ENCODE measurements around the gene UGGT2. TPM values are rescaled to one million over a fixed set of nuclear protein-coding genes. Genes with fewer than 3 reads are reported as not detected.
A peak's percentile ranks its signal among the peaks of the same experiment; 100 is the strongest.

The UGGT2 gene, protein sequence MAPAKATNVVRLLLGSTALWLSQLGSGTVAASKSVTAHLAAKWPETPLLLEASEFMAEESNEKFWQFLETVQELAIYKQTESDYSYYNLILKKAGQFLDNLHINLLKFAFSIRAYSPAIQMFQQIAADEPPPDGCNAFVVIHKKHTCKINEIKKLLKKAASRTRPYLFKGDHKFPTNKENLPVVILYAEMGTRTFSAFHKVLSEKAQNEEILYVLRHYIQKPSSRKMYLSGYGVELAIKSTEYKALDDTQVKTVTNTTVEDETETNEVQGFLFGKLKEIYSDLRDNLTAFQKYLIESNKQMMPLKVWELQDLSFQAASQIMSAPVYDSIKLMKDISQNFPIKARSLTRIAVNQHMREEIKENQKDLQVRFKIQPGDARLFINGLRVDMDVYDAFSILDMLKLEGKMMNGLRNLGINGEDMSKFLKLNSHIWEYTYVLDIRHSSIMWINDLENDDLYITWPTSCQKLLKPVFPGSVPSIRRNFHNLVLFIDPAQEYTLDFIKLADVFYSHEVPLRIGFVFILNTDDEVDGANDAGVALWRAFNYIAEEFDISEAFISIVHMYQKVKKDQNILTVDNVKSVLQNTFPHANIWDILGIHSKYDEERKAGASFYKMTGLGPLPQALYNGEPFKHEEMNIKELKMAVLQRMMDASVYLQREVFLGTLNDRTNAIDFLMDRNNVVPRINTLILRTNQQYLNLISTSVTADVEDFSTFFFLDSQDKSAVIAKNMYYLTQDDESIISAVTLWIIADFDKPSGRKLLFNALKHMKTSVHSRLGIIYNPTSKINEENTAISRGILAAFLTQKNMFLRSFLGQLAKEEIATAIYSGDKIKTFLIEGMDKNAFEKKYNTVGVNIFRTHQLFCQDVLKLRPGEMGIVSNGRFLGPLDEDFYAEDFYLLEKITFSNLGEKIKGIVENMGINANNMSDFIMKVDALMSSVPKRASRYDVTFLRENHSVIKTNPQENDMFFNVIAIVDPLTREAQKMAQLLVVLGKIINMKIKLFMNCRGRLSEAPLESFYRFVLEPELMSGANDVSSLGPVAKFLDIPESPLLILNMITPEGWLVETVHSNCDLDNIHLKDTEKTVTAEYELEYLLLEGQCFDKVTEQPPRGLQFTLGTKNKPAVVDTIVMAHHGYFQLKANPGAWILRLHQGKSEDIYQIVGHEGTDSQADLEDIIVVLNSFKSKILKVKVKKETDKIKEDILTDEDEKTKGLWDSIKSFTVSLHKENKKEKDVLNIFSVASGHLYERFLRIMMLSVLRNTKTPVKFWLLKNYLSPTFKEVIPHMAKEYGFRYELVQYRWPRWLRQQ (N-terminal part only)
- total RNA-seq = 1 to 10 TPM in 2 of 3 donors, under 1 TPM in 1; 0.63 to 1.4 (median 1.3) TPM
- total RNA-seq (2013) = 5.5 TPM

DNA sequence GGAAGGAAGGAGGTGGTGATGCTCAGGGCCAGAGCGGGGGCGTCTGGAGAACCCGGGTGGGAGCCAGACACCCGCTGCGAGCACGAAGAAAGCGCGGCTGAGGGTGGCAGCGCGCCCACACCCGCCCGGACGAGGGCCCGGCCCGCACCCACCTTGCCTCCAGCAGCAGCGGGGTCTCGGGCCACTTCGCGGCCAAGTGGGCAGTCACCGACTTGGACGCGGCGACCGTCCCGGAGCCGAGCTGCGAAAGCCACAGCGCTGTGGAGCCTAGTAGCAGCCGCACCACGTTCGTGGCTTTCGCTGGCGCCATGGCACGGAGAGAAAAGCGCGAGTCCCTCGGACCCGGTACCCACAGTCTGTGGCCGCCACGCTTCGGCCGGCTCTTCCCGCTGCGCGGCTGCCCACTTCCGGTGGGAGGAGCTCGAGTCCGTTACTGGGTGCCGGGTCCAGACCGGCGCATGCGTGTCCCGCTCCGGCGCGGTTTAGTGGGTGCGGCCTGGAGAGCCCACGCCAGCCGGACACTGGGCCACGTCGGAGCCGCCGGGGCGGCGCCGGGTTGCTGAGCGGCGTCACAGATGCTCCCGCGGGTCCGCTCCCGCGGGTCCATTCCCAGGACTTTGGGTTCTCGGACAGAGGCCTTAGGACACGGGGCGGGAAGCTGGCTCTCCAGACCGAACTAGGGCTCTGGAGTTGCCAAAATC, at the start of gene UGGT2:
Gene UGGT2 (minus strand): TSS at position 399 of the 701 bp plus-strand sequence. CDS start 89 bp downstream, at position 310.
- peak within 1 kb of the TSS; percentile 36 for H3K4me3 ChIP-seq (ENCODE audit: low read length)
- no peaks in the 10 kb centered on the region for H3K27me3 ChIP-seq (ENCODE audit: control insufficient read depth, insufficient read depth, low read length)
- Mint-ChIP-seq H3K27me3 (ENCODE audit: low read depth in 2 of 2) (peaks cover 5 to 23% of the 10 kb centered on the region in 2 donors), H3K27ac (no peak within 1 kb of the TSS), H3K36me3 (peaks cover 16% of the 10 kb centered on the region), H3K9me3 (peaks cover 3 to 4% of the 10 kb centered on the region in 2 donors), H3K4me1 (peaks cover 4 to 9% of the 10 kb centered on the region in 2 donors), H3K4me3 (peak within 1 kb of the TSS; percentile 78)
- no peaks in the 10 kb centered on the region for H3K4me1 ChIP-seq (ENCODE audit: control insufficient read depth, insufficient read depth, low read length)
- H3K36me3 ChIP-seq (ENCODE audit: control insufficient read depth, insufficient read depth, low read length) = no peaks in the 10 kb centered on the region
- H3K27ac ChIP-seq (ENCODE audit: low read length) = no peak within 1 kb of the TSS
- intact Hi-C loops (cut with micrococcal nuclease) = no loop called here
- TF ChIP-seq CTCF (IDR thresholded peaks at IDR 0.05) = no peak
- peak in 1 of 2 donors; percentile 3 for DNase-seq
- ATAC-seq = peak in 2 of 3 donors; percentile 53 to 74
- no peaks in the 10 kb centered on the region for H3K9me3 ChIP-seq (ENCODE audit: control insufficient read depth, insufficient read depth, low read length)
- WGBS (ENCODE audit: insufficient coverage) = 2% methylated on average over 77 of the region's 77 CpGs

DNA sequence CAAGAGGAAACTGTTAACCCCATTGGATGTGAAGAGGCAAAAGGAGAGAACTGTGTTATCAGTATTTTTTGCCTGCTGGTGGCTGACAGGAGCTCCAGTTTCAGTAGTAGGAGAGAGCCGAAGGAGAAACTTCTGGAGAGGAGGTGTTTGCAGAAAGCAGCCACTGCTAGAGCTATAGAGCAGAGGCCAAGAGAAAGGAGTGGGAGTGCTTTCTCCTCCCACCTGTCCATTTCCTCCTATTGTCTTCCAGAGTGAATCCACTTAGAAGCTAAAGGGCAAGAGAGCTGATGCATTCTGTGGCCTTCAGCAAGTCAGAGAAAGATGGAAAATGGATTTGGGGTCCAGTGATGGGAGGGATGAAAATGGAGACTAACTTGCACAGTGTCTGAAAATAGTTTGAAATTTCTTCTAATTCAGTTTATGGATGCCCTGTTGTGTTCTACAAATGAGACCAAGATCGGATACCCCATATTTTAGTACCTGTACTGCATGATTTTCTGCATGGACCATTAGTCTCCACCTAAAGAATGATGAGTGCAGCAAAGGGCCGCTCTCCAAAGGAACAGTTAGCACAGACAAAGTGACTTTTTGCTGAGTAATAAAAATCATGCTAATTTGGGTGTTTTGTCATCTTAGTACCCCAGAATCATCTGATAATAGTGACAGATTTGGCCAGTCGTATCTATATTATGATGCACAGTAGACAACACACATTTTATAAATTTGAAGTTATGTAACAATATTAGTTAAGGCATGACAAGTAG, 47.4 kb upstream of the UGGT2 start:
- TF ChIP-seq CTCF (IDR thresholded peaks at IDR 0.05) = no peak
- intact Hi-C loops (cut with micrococcal nuclease) = no loop called here
- H3K9me3 ChIP-seq (ENCODE audit: control insufficient read depth, insufficient read depth, low read length) = peaks cover 3% of the 10 kb centered on the region
- H3K27me3 Mint-ChIP-seq (ENCODE audit: low read depth in 2 of 2) = peaks cover 0 to 2% of the 10 kb centered on the region in 2 donors
- H3K27me3 ChIP-seq (ENCODE audit: control insufficient read depth, insufficient read depth, low read length) = no peaks in the 10 kb centered on the region
- WGBS (ENCODE audit: insufficient coverage) = 64% methylated on average over 2 of the region's 4 CpGs
- no peaks in the 10 kb centered on the region for H3K4me1 ChIP-seq (ENCODE audit: control insufficient read depth, insufficient read depth, low read length)
- H3K4me3 Mint-ChIP-seq = no peak overlapping the region
- no peak for DNase-seq
- H3K9me3 Mint-ChIP-seq = peaks cover 3 to 8% of the 10 kb centered on the region in 2 donors
- H3K27ac ChIP-seq (ENCODE audit: low read length) = no peak overlapping the region
- H3K36me3 ChIP-seq (ENCODE audit: control insufficient read depth, insufficient read depth, low read length) = no peaks in the 10 kb centered on the region
- no peak for ATAC-seq
- H3K4me1 Mint-ChIP-seq = no peaks in the 10 kb centered on the region
- H3K27ac Mint-ChIP-seq = no peak overlapping the region
- H3K36me3 Mint-ChIP-seq = no peaks in the 10 kb centered on the region
- no peak overlapping the region for H3K4me3 ChIP-seq (ENCODE audit: low read length)
